ENCODE measurements around the gene DLG5. TPM values are rescaled to one million over a fixed set of nuclear protein-coding genes. Genes with fewer than 3 reads are reported as not detected.

Gene DLG5
- total RNA-seq, 1 experiment from 2014 or later = 69.7 TPM

DNA sequence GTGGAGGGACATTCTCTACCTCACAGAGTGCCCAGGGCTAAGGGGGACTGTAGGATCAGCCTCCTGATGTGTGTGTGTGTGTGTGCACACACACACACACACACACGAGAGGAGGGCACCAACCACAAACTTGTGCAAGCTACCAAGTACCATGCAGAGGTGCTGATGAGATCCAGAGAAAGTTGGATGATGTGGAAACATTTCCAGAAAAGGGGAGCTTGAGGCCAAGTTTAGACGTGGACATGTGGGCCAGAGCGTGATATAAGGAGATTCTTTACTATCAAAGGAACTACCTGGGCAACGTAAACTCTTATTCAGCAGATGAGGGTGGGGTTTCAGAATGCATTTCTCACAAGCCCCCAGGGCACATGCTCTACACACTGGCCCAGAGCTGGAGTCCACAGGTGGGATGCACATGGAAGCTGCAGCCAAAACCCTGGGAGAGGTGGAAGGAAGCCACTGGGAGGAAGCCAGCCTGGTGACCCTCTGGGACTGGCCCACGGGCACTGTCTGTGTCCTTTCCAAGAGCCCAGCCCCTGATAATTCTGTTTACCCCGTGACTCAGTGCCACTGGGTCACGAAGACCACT is 53.5 kb downstream of the DLG5 start:
- Histone ChIP-seq H3K27me3 (replicated peaks; ENCODE audit: control insufficient read depth, insufficient read depth, low read length) (no peaks in the 10 kb centered on the region), H3K4me1 (peaks cover 5% of the 10 kb centered on the region; the same call in 1 of the 2 replicates), H3K36me3 (ENCODE audit: control insufficient read depth, insufficient read depth, low read length) (no peaks in the 10 kb centered on the region; the same call in 1 of the 2 replicates), H3K9me3 (no peaks in the 10 kb centered on the region), H3K4me3 (ENCODE audit: low read depth, low read length) (no peak overlapping the region)
- peaks cover 10% of the 10 kb centered on the region for H3K4me1 Mint-ChIP-seq (ENCODE audit: low read depth, unreplicated experiment)
- intact Hi-C loops (cut with micrococcal nuclease; ENCODE audit: unreplicated experiment) = no loop called here
- peaks cover 33% of the 10 kb centered on the region for H3K36me3 Mint-ChIP-seq (ENCODE audit: insufficient read depth, unreplicated experiment)
- H3K27ac Mint-ChIP-seq (ENCODE audit: unreplicated experiment) = no peak overlapping the region
- no TSS peak for BruUV-seq (replicated peaks)
- H3K4me3 Mint-ChIP-seq (ENCODE audit: unreplicated experiment) = no peak overlapping the region
- POLR2A ChIA-PET = interaction anchor here (0.5 kb wide), 1 partner anchor 387 kb away, joined by 3 read pairs; no protein-coding TSS in a partner anchor
- CTCF ChIA-PET = no interaction called here
- H3K27me3 Mint-ChIP-seq (ENCODE audit: insufficient read depth, unreplicated experiment) = no peaks in the 10 kb centered on the region
- TF ChIP-seq, protein P1, sequence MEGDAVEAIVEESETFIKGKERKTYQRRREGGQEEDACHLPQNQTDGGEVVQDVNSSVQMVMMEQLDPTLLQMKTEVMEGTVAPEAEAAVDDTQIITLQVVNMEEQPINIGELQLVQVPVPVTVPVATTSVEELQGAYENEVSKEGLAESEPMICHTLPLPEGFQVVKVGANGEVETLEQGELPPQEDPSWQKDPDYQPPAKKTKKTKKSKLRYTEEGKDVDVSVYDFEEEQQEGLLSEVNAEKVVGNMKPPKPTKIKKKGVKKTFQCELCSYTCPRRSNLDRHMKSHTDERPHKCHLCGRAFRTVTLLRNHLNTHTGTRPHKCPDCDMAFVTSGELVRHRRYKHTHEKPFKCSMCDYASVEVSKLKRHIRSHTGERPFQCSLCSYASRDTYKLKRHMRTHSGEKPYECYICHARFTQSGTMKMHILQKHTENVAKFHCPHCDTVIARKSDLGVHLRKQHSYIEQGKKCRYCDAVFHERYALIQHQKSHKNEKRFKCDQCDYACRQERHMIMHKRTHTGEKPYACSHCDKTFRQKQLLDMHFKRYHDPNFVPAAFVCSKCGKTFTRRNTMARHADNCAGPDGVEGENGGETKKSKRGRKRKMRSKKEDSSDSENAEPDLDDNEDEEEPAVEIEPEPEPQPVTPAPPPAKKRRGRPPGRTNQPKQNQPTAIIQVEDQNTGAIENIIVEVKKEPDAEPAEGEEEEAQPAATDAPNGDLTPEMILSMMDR (IDR thresholded peaks at IDR 0.05; ENCODE audit: insufficient read depth in 1 of 2, low read depth in 1 of 2, low read length in 1 of 2, severe bottlenecking in 1 of 2, unreplicated experiment in 1 of 2) = no peak
- DNase-seq = no peak
- H3K9me3 Mint-ChIP-seq (ENCODE audit: unreplicated experiment) = no peaks in the 10 kb centered on the region

DNA sequence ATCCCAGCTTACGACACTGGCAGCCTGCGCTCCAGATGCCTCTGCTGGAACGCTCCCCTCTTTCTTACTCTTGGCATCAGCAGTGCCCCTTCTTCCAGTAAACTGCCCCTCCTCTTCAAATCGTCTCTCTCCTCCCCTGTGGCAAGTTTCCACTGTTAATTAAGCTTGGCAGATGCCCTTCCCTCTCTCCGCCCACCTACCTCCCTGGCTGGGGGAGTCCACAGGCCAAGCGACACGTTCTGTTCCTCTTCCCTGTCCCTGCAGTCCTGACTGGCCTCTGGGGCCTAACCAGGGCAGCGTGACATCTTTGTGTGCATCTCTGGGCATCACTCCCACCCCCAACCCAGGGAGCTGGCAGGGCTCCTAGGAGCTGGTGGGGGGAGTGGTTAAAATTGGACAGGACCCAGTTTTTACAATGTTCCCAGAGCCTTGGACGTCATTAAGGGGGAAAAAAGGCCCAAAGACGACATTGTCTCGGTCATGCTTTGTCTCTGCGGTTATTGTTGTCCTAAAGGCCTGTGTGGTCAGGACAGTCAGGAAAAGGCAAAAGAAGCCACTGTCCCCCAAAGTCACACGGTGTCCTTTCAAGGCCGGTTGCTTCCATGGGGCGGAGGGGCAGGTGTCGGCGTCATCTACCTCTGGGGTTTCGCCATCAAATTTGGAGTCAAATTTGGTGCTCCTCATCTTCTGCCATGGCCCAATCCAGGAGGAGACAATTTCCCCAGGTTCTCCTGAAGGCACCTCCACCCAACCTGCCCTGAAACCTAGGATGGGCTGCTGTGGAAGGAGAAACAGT is 54.2 kb downstream of the DLG5 start:
- Histone ChIP-seq H3K27me3 (replicated peaks; ENCODE audit: control insufficient read depth, insufficient read depth, low read length) (no peaks in the 10 kb centered on the region), H3K36me3 (ENCODE audit: control insufficient read depth, insufficient read depth, low read length) (peaks cover 1% of the 10 kb centered on the region), H3K4me1 (peaks cover 12% of the 10 kb centered on the region; the same call in 1 of the 2 replicates), H3K4me3 (ENCODE audit: low read depth, low read length) (no peak overlapping the region), H3K9me3 (no peaks in the 10 kb centered on the region)
- POLR2A ChIA-PET = no interaction called here
- BruUV-seq (replicated peaks) = no TSS peak
- H3K27ac Mint-ChIP-seq (ENCODE audit: unreplicated experiment) = no peak overlapping the region
- no peaks in the 10 kb centered on the region for H3K9me3 Mint-ChIP-seq (ENCODE audit: unreplicated experiment)
- no peak overlapping the region for H3K4me3 Mint-ChIP-seq (ENCODE audit: unreplicated experiment)
- TF ChIP-seq, protein P1 (IDR thresholded peaks at IDR 0.05; ENCODE audit: insufficient read depth in 1 of 2, low read depth in 1 of 2, low read length in 1 of 2, severe bottlenecking in 1 of 2, unreplicated experiment in 1 of 2) = no peak
- CTCF ChIA-PET = no interaction called here
- no peaks in the 10 kb centered on the region for H3K27me3 Mint-ChIP-seq (ENCODE audit: insufficient read depth, unreplicated experiment)
- H3K4me1 Mint-ChIP-seq (ENCODE audit: low read depth, unreplicated experiment) = peaks cover 10% of the 10 kb centered on the region
- DNase-seq = no peak
- intact Hi-C loops (cut with micrococcal nuclease; ENCODE audit: unreplicated experiment) = no loop called here
- H3K36me3 Mint-ChIP-seq (ENCODE audit: insufficient read depth, unreplicated experiment) = peaks cover 40% of the 10 kb centered on the region

DNA sequence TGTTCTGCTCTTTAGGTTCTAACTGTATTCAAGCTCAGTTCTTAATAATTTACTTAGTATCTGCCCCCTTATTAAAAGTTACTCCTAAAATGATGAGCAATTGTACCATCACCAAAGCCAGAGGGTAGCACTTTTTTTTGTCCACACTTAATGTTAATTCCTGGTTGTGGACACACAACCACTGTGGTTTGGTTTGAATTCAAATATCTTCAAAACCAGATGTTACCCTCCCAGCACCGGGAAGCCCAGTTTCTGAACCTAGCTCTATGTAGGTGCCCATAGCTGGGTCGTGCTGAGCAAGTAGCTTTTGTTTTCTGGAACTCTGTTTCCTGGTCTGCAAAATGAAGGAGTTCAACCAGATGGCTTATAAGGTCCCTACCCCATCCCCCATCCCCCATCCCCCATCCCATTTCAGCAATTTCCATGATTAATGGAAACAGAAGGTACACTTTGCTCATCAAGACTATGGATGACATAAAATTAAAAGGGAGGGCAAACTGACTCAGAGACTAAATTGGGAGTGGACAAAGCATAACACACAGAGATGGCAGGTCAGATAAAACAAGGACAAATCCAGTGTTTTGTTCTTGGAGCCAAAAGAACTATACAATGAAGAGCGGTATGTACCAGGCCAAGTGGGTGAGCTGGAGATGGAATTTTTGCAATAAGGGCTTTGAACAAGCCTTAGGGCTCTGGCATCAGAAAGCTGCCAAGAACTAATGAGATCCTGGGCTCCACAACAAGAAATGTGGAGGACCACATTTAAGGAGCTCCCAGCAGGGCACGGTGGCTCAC is 56.7 kb downstream of the DLG5 start:
- Mint-ChIP-seq H3K4me1 (ENCODE audit: low read depth, unreplicated experiment) (peaks cover 17% of the 10 kb centered on the region), H3K4me3 (ENCODE audit: unreplicated experiment) (no peak overlapping the region), H3K27me3 (ENCODE audit: insufficient read depth, unreplicated experiment) (no peaks in the 10 kb centered on the region), H3K36me3 (ENCODE audit: insufficient read depth, unreplicated experiment) (peaks cover 58% of the 10 kb centered on the region), H3K27ac (ENCODE audit: unreplicated experiment) (no peak overlapping the region), H3K9me3 (ENCODE audit: unreplicated experiment) (no peaks in the 10 kb centered on the region)
- no peak overlapping the region for H3K4me3 ChIP-seq (ENCODE audit: low read depth, low read length)
- no peak for DNase-seq
- H3K4me1 ChIP-seq = peaks cover 19% of the 10 kb centered on the region
- CTCF ChIA-PET = interaction anchor here (0.7 kb wide), 1 partner anchor 56 kb away, joined by 3 read pairs; no protein-coding TSS in a partner anchor
- BruUV-seq (replicated peaks) = no TSS peak
- intact Hi-C loops (cut with micrococcal nuclease; ENCODE audit: unreplicated experiment) = no loop called here
- peaks cover 4% of the 10 kb centered on the region for H3K36me3 ChIP-seq (ENCODE audit: control insufficient read depth, insufficient read depth, low read length)
- POLR2A ChIA-PET = no interaction called here
- no peaks in the 10 kb centered on the region for H3K9me3 ChIP-seq
- TF ChIP-seq, protein P1 (IDR thresholded peaks at IDR 0.05; ENCODE audit: insufficient read depth in 1 of 2, low read depth in 1 of 2, low read length in 1 of 2, severe bottlenecking in 1 of 2, unreplicated experiment in 1 of 2) = no peak
- H3K27me3 ChIP-seq (replicated peaks; ENCODE audit: control insufficient read depth, insufficient read depth, low read length) = no peaks in the 10 kb centered on the region

Measured in Caco-2 (cell line).